K562 (cell line): ENCODE measurements around the gene FBL.
"Not testable (repeated sequence)": the region's sequence is repeated elsewhere in the genome, so short reads cannot be mapped to it uniquely, and the experiment has no call there.

Source experiments
- CBFB ChIP-seq: sonication (generic); formaldehyde crosslinking; IDR thresholded peaks from 2 replicates; pipeline ENCODE4 v1.4.0; 2020; ENCODE audit warnings: mild to moderate bottlenecking, missing genetic modification reagents
- DPF2 ChIP-seq: fragments of 450-650 bp; IDR thresholded peaks from 2 replicates; pipeline ENCODE4 v1.6.1; 2016
- HDAC8 ChIP-seq: fragments of 450-650 bp; IDR thresholded peaks from 2 replicates; pipeline ENCODE4 v1.6.1; 2016; ENCODE audit warnings: mild to moderate bottlenecking, missing genetic modification characterization, moderate library complexity, missing compliant biosample characterization
- RBM39 ChIP-seq: fragments of 200-400 bp; formaldehyde crosslinking; optimal IDR thresholded peaks from 2 replicates; pipeline ENCODE3; 2018; ENCODE audit warnings: low read depth, low read length
- SMC3 ChIP-seq: conservative IDR thresholded peaks from 2 replicates; pipeline ENCODE4 v1.6.1; 2011; ENCODE audit warnings: low read depth, low read length, improper control_type of control experiment; ENCODE audit not compliant: insufficient read depth
- SRF ChIP-seq, 2 experiments: fragments of 250-450, 450-650 bp in 1 of 2; sonication (Bioruptor Pico) in 1 of 2; sonication (generic) in 1 of 2; formaldehyde crosslinking; IDR thresholded peaks; 2 replicates each; pipeline versions ENCODE4 v1.5.0 to v1.5.1; 2020 to 2022; ENCODE audit warnings: mild to moderate bottlenecking in 1 of 2, missing genetic modification reagents in 1 of 2
- YY1 ChIP-seq, 3 experiments: IDR thresholded peaks; 2 replicates each; pipeline ENCODE4 v1.6.1; 2011; ENCODE audit warnings: low read length in 2 of 3, mild to moderate bottlenecking in 2 of 3, moderate library complexity in 2 of 3, borderline replicate concordance in 1 of 3, control low read depth in 1 of 3, low read depth in 1 of 3; ENCODE audit not compliant: insufficient read depth in 3 of 3, insufficient replicate concordance in 2 of 3, control insufficient read depth in 1 of 3, insufficient read length in 1 of 3; ENCODE audit errors: extremely low read depth in 1 of 3
- ZNF24 ChIP-seq: fragments of 450-650 bp; IDR thresholded peaks from 2 replicates; pipeline ENCODE4 v1.6.1; 2016
- ZNF274 ChIP-seq: IDR thresholded peaks from 2 replicates; pipeline ENCODE4 v1.6.1; 2011; ENCODE audit warnings: low read depth, mild to moderate bottlenecking, low read length, moderate library complexity, borderline replicate concordance
- TF ChIP-seq, protein P1 (sequence below), 3 experiments: IDR thresholded peaks in 2 of 3; conservative IDR thresholded peaks in 1 of 3; 2 replicates each; pipeline ENCODE4 v1.5.1; 2011 to 2012; ENCODE audit warnings: low read length in 3 of 3, mild to moderate bottlenecking in 3 of 3, control low read depth in 2 of 3, improper control_type of control experiment in 1 of 3, inconsistent platforms in 1 of 3, low read depth in 1 of 3, mixed read lengths in 1 of 3, moderate library complexity in 1 of 3; ENCODE audit not compliant: insufficient read depth in 2 of 3

DNA sequence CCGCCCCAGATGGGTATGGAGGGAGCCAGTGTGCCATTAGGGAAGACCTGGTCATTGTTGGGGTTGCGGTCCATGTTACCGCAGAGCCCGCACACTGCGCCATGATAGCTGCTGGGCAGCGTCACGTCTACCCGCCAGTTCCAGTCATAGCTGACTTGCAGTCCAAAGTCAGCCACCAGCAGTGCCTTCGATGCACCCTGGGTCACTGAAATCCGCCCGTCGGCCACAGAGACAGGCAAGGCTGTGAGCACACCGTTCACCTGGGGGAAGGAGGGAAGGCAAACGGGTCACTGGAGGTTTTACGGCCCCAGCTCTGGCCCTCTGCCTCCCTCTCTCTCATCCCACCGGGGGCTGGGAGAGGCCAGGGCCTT, 48.0 kb upstream of the FBL start:
- TF ChIP-seq, protein P1, sequence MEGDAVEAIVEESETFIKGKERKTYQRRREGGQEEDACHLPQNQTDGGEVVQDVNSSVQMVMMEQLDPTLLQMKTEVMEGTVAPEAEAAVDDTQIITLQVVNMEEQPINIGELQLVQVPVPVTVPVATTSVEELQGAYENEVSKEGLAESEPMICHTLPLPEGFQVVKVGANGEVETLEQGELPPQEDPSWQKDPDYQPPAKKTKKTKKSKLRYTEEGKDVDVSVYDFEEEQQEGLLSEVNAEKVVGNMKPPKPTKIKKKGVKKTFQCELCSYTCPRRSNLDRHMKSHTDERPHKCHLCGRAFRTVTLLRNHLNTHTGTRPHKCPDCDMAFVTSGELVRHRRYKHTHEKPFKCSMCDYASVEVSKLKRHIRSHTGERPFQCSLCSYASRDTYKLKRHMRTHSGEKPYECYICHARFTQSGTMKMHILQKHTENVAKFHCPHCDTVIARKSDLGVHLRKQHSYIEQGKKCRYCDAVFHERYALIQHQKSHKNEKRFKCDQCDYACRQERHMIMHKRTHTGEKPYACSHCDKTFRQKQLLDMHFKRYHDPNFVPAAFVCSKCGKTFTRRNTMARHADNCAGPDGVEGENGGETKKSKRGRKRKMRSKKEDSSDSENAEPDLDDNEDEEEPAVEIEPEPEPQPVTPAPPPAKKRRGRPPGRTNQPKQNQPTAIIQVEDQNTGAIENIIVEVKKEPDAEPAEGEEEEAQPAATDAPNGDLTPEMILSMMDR (IDR thresholded peaks at IDR 0.05 in 2 of 3, conservative IDR thresholded peaks at IDR 0.05 in 1 of 3; ENCODE audit: insufficient read depth in 2 of 3, low read depth in 1 of 3, low read length in 3 of 3) = not testable (repeated sequence)
- not testable (repeated sequence) for TF ChIP-seq ZNF274; DPF2; YY1 (IDR thresholded peaks at IDR 0.05; ENCODE audit: borderline replicate concordance in 1 of 3, control insufficient read depth in 1 of 3, extremely low read depth in 1 of 3, insufficient read depth in 3 of 3, insufficient read length in 1 of 3, insufficient replicate concordance in 2 of 3, low read depth in 1 of 3, low read length in 2 of 3); SMC3; CBFB (CRISPR knock-in tag); ZNF24; SRF (CRISPR knock-in tag; IDR thresholded peaks at IDR 0.05); HDAC8 (tag); RBM39
